Neural cell (in vitro differentiated cells): ENCODE results near the gene CATSPERE.

Experiments used
- CTCF ChIP-seq: fragments of 450-650 bp; IDR thresholded peaks from 2 replicates; pipeline ENCODE4 v1.5.1; 2014; ENCODE audit warnings: antibody characterized with exemption, mild to moderate bottlenecking, moderate library complexity; ENCODE audit not compliant: poor library complexity, severe bottlenecking
- EP300 ChIP-seq: fragments of 450-650 bp; conservative IDR thresholded peaks from 2 replicates; pipeline ENCODE4 v1.6.1; 2014; ENCODE audit warnings: antibody characterized with exemption, mild to moderate bottlenecking, moderate library complexity; ENCODE audit not compliant: poor library complexity, severe bottlenecking
- EZH2 ChIP-seq: fragments of 200-600, 300-800 bp; shearing (Covaris generic), sonication (generic); IDR thresholded peaks from 2 replicates; pipeline ENCODE4 v1.6.1; 2014; ENCODE audit warnings: antibody characterized with exemption, low read length, borderline replicate concordance, mild to moderate bottlenecking; ENCODE audit not compliant: insufficient read depth, poor library complexity, severe bottlenecking
- MXI1 ChIP-seq: fragments of 450-650 bp; conservative IDR thresholded peaks from 2 replicates; pipeline ENCODE4 v1.6.1; 2014; ENCODE audit warnings: antibody characterized with exemption, mild to moderate bottlenecking; ENCODE audit not compliant: poor library complexity, severe bottlenecking
- RAD21 ChIP-seq: fragments of 450-650 bp; conservative IDR thresholded peaks from 2 replicates; pipeline ENCODE4 v1.6.1; 2014; ENCODE audit warnings: antibody characterized with exemption, mild to moderate bottlenecking, moderate library complexity
- SMC3 ChIP-seq: fragments of 450-650 bp; conservative IDR thresholded peaks from 2 replicates; pipeline ENCODE4 v1.6.1; 2014; ENCODE audit warnings: antibody characterized with exemption, mild to moderate bottlenecking, moderate library complexity; ENCODE audit not compliant: poor library complexity
- TAF1 ChIP-seq: IDR thresholded peaks from 2 replicates; pipeline ENCODE4 v1.6.1; 2012; ENCODE audit warnings: low read depth
- TF ChIP-seq, protein P1 (sequence below): IDR thresholded peaks from 2 replicates; pipeline ENCODE4 v1.6.1; 2012; ENCODE audit warnings: borderline replicate concordance

DNA sequence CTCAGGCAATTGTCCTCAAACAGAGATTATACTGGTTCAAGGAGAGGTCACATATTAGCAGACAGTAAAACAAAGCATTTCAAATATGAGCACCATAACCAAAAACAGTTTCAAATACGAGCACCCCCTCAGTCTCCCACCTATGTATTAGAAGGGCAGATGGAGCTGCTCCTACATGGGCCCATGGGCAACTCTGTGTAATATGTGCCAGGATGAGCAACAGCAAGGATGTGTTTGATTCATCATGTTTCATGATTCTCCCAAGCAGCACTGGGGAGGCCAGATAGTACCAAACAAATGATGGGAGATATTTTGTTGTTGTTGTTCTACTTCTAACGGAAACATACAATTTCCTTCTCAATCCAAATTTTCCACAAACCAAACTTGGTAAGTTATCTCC, 18.2 kb upstream of the CATSPERE start:
- no peak for TF ChIP-seq EZH2
- no peak for TF ChIP-seq CTCF
- TF ChIP-seq, protein P1, sequence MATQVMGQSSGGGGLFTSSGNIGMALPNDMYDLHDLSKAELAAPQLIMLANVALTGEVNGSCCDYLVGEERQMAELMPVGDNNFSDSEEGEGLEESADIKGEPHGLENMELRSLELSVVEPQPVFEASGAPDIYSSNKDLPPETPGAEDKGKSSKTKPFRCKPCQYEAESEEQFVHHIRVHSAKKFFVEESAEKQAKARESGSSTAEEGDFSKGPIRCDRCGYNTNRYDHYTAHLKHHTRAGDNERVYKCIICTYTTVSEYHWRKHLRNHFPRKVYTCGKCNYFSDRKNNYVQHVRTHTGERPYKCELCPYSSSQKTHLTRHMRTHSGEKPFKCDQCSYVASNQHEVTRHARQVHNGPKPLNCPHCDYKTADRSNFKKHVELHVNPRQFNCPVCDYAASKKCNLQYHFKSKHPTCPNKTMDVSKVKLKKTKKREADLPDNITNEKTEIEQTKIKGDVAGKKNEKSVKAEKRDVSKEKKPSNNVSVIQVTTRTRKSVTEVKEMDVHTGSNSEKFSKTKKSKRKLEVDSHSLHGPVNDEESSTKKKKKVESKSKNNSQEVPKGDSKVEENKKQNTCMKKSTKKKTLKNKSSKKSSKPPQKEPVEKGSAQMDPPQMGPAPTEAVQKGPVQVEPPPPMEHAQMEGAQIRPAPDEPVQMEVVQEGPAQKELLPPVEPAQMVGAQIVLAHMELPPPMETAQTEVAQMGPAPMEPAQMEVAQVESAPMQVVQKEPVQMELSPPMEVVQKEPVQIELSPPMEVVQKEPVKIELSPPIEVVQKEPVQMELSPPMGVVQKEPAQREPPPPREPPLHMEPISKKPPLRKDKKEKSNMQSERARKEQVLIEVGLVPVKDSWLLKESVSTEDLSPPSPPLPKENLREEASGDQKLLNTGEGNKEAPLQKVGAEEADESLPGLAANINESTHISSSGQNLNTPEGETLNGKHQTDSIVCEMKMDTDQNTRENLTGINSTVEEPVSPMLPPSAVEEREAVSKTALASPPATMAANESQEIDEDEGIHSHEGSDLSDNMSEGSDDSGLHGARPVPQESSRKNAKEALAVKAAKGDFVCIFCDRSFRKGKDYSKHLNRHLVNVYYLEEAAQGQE, result no peak
- no peak for TF ChIP-seq EP300
- no peak for TF ChIP-seq RAD21
- no peak for TF ChIP-seq SMC3
- no peak for TF ChIP-seq MXI1
- no peak for TF ChIP-seq TAF1
